Bronchial epithelial cell (primary cell): ENCODE measurements around the gene MYB. TPM values are rescaled to one million over a fixed set of nuclear protein-coding genes. Genes with fewer than 3 reads are reported as not detected.
A peak's percentile ranks its signal among the peaks of the same experiment; 100 is the strongest.

ENCODE experiments used
- DNase-seq: peaks from one replicate; pipeline ENCODE4 v3.0.0-alpha.2; 2010; ENCODE audit warnings: low read depth
- FAIRE-seq: peaks from 2 replicates; lab custom pipeline; 2011; peaks lifted over from hg19 to GRCh38; lab: Jason Lieb, UNC
- H3K27me3 ChIP-seq: 2 replicates; pipeline ENCODE4 v1.5.1; 2011; ENCODE audit warnings: low read length; ENCODE audit not compliant: control insufficient read depth, insufficient read depth
- H3K36me3 ChIP-seq: 2 replicates; pipeline ENCODE4 v1.5.1; 2011; ENCODE audit warnings: low read length; ENCODE audit not compliant: control insufficient read depth, insufficient read depth
- H3K4me3 ChIP-seq: 2 replicates; pipeline ENCODE4 v1.5.1; 2011; ENCODE audit warnings: mild to moderate bottlenecking, low read depth, low read length, control low read depth
- CTCF ChIP-seq: IDR thresholded peaks from 2 replicates; pipeline ENCODE4 v1.5.1; 2011; ENCODE audit warnings: mild to moderate bottlenecking, moderate library complexity, low read length, control low read depth, inconsistent platforms; ENCODE audit not compliant: insufficient read depth, severe bottlenecking
- total RNA-seq: library from RNA; depleted of rRNA; stranded (reverse); fragments of >200 nt; gene quantifications from 2 replicates; pipeline ENCODE4 v1.2.1, GENCODE V29; 2014

Gene MYB
- total RNA-seq, 1 donor from 2014 or later: under 0.01 TPM

- no peak for TF ChIP-seq CTCF
Observed at GRCh38 chr6:135167617-135168016, 13.5 kb upstream of the MYB start.

GRCh38 chr6:135168766-135169165, 12.3 kb upstream of the MYB start:
- FAIRE-seq (no peak), DNase-seq (no peak)
- Histone ChIP-seq H3K27me3 (no peaks in the 10 kb centered on the region), H3K4me3 (no peak overlapping the region), H3K36me3 (no peaks in the 10 kb centered on the region)
- no peak for TF ChIP-seq CTCF

More at GRCh38 chr6:135167617-135168016, 13.5 kb upstream of the MYB start:
- Histone ChIP-seq H3K27me3 (no peaks in the 10 kb centered on the region), H3K36me3 (no peaks in the 10 kb centered on the region), H3K4me3 (no peak overlapping the region)
- FAIRE-seq (no peak), DNase-seq (no peak)

GRCh38 chr6:135170238-135170637, 10.9 kb upstream of the MYB start:
- H3K27me3 ChIP-seq: no peaks in the 10 kb centered on the region
- no peak for FAIRE-seq
- no peaks in the 10 kb centered on the region for H3K36me3 ChIP-seq
- peak; percentile 15 for DNase-seq
- no peak overlapping the region for H3K4me3 ChIP-seq
- TF ChIP-seq CTCF: no peak

GRCh38 chr6:135170849-135171248, 10.3 kb upstream of the MYB start:
- Histone ChIP-seq H3K27me3 (no peaks in the 10 kb centered on the region), H3K36me3 (no peaks in the 10 kb centered on the region), H3K4me3 (no peak overlapping the region)
- DNase-seq: peak; percentile 75
- FAIRE-seq: no peak
- no peak for TF ChIP-seq CTCF

GRCh38 chr6:135173242-135173988, 7.7 kb upstream of the MYB start:
- Histone ChIP-seq H3K36me3 (no peaks in the 10 kb centered on the region), H3K27me3 (no peaks in the 10 kb centered on the region), H3K4me3 (no peak overlapping the region)
- TF ChIP-seq CTCF: no peak
- FAIRE-seq (peak; percentile 79), DNase-seq (no peak)
